Mesenchymal stem cell (in vitro differentiated cells and primary cell): Measurements from ENCODE around the gene CEP104.
"Not testable (repeated sequence)": the region's sequence is repeated elsewhere in the genome, so short reads cannot be mapped to it uniquely, and the experiment has no call there.

Source experiments
- DNase-seq: peaks from one replicate; pipeline ENCODE4 v3.0.0-alpha.2; 2013
- H2AFZ ChIP-seq: one replicate; pipeline ENCODE4 v1.6.1; 2013; ENCODE audit warnings: low read depth, mild to moderate bottlenecking, control low read depth, inconsistent platforms, low read length, moderate library complexity
- H2AK5ac ChIP-seq: 2 replicates; pipeline ENCODE4 v1.6.1; 2013; ENCODE audit warnings: low read length, moderate library complexity, mild to moderate bottlenecking, inconsistent platforms; ENCODE audit not compliant: severe bottlenecking
- H2BK120ac ChIP-seq: one replicate; pipeline ENCODE4 v1.6.1; 2013; ENCODE audit warnings: low read depth, mild to moderate bottlenecking, inconsistent platforms, low read length, moderate library complexity
- H2BK12ac ChIP-seq, 2 experiments: one replicate each; pipeline ENCODE4 v1.6.1; 2013; ENCODE audit warnings: inconsistent platforms in 2 of 2, low read length in 2 of 2, mild to moderate bottlenecking in 2 of 2, moderate library complexity in 2 of 2, control low read depth in 1 of 2
- H2BK15ac ChIP-seq: one replicate; pipeline ENCODE4 v1.6.1; 2013; ENCODE audit warnings: mild to moderate bottlenecking, low read depth, inconsistent platforms; ENCODE audit not compliant: poor library complexity, severe bottlenecking
- H2BK5ac ChIP-seq: 2 replicates; pipeline ENCODE4 v1.6.1; 2013; ENCODE audit warnings: low read depth, mild to moderate bottlenecking, low read length, control low read depth, inconsistent platforms; ENCODE audit not compliant: poor library complexity, severe bottlenecking
- H3K14ac ChIP-seq, 2 experiments: one replicate each; pipeline ENCODE4 v1.6.1; 2013; ENCODE audit warnings: inconsistent platforms in 2 of 2, low read length in 2 of 2, control low read depth in 1 of 2, mild to moderate bottlenecking in 1 of 2, moderate library complexity in 1 of 2
- H3K18ac ChIP-seq, 2 experiments: one replicate each; pipeline ENCODE4 v1.6.1; 2013; ENCODE audit warnings: inconsistent platforms in 2 of 2, low read length in 2 of 2, control low read depth in 1 of 2, low read depth in 1 of 2, mild to moderate bottlenecking in 1 of 2
- H3K23ac ChIP-seq, 2 experiments: one replicate each; pipeline ENCODE4 v1.6.1; 2013; ENCODE audit warnings: inconsistent platforms in 2 of 2, low read length in 2 of 2, mild to moderate bottlenecking in 2 of 2, moderate library complexity in 2 of 2, control low read depth in 1 of 2
- H3K27ac ChIP-seq: 2 replicates; pipeline ENCODE4 v1.5.1; 2013; ENCODE audit warnings: mild to moderate bottlenecking, moderate library complexity, low read length, control low read depth, inconsistent platforms; ENCODE audit not compliant: poor library complexity, severe bottlenecking
- H3K27me3 ChIP-seq, 2 experiments: 2 replicates each; pipeline versions ENCODE4 v1.6.1 to v1.7.0; 2013; ENCODE audit warnings: low read length in 2 of 2, mild to moderate bottlenecking in 2 of 2, moderate library complexity in 2 of 2, control low read depth in 1 of 2, inconsistent platforms in 1 of 2; ENCODE audit not compliant: control insufficient read depth in 1 of 2, insufficient read depth in 1 of 2
- H3K36me3 ChIP-seq, 2 experiments: 2 replicates each; pipeline versions ENCODE4 v1.6.1 to v1.7.0; 2013; ENCODE audit warnings: low read length in 2 of 2, control low read depth in 1 of 2, inconsistent platforms in 1 of 2, low read depth in 1 of 2, mild to moderate bottlenecking in 1 of 2; ENCODE audit not compliant: insufficient read depth in 2 of 2, control insufficient read depth in 1 of 2
- H3K4ac ChIP-seq, 2 experiments: one replicate each; pipeline ENCODE4 v1.6.1; 2013; ENCODE audit warnings: inconsistent platforms in 2 of 2, low read length in 2 of 2, mild to moderate bottlenecking in 2 of 2, moderate library complexity in 2 of 2, control low read depth in 1 of 2, low read depth in 1 of 2
- H3K4me1 ChIP-seq: 2 replicates; pipeline ENCODE4 v1.6.1; 2013; ENCODE audit warnings: low read depth, low read length, control low read depth; ENCODE audit not compliant: control insufficient read depth, insufficient read depth
- H3K4me2 ChIP-seq: 2 replicates; pipeline ENCODE4 v1.6.1; 2013; ENCODE audit warnings: low read length, mild to moderate bottlenecking, inconsistent platforms; ENCODE audit not compliant: poor library complexity, severe bottlenecking
- H3K4me3 ChIP-seq, 2 experiments: 2 replicates each; pipeline versions ENCODE4 v1.5.1 to v1.7.0; 2013; ENCODE audit warnings: low read length in 2 of 2, mild to moderate bottlenecking in 2 of 2, control low read depth in 1 of 2, low read depth in 1 of 2; ENCODE audit not compliant: insufficient read depth in 1 of 2
- H3K79me1 ChIP-seq: replicated peaks from 2 replicates; pipeline ENCODE4 v1.6.1; 2013; ENCODE audit warnings: mild to moderate bottlenecking, control low read depth, low read length, inconsistent platforms; ENCODE audit not compliant: poor library complexity, severe bottlenecking
- H3K9ac ChIP-seq: 2 replicates; pipeline ENCODE4 v1.7.0; 2013; ENCODE audit warnings: mild to moderate bottlenecking, low read length, moderate library complexity
- H3K9me3 ChIP-seq: 2 replicates; pipeline ENCODE4 v1.7.0; 2013; ENCODE audit warnings: mild to moderate bottlenecking, low read length; ENCODE audit not compliant: control insufficient read depth
- H4K8ac ChIP-seq: one replicate; pipeline ENCODE4 v1.6.1; 2013; ENCODE audit warnings: inconsistent platforms, mild to moderate bottlenecking, low read length, moderate library complexity
- H4K91ac ChIP-seq: one replicate; pipeline ENCODE4 v1.6.1; 2013; ENCODE audit warnings: mild to moderate bottlenecking, low read length, inconsistent platforms
- whole genome bisulfite sequencing: methylation state at CpG from one replicate; pipeline ENCODE4 v1.1.7; 2013; ENCODE audit warnings: mixed read lengths; 5-methylcytosine and 5-hydroxymethylcytosine counted together

Gene CEP104

GRCh38 chr1:3809680-3810079, 47.3 kb downstream of the CEP104 start:
- no peak overlapping the region for H3K4ac ChIP-seq
- no peak overlapping the region for H4K91ac ChIP-seq
- H3K4me2 ChIP-seq: no peak overlapping the region
- 94% methylated on average over 7 of the region's 7 CpGs for WGBS
- H3K9ac ChIP-seq: no peak overlapping the region
- H2AK5ac ChIP-seq: no peak overlapping the region
- no peak overlapping the region for H4K8ac ChIP-seq
- DNase-seq: no peak
- no peaks in the 10 kb centered on the region for H3K9me3 ChIP-seq
- peak overlapping the region in 1 of 2 experiments; percentile 12 for H3K18ac ChIP-seq
- H3K27me3 ChIP-seq: peaks cover 6 to 8% of the 10 kb centered on the region in 2 experiments
- peaks cover 8 to 11% of the 10 kb centered on the region in 2 experiments for H3K36me3 ChIP-seq
- no peak overlapping the region for H2BK120ac ChIP-seq
- H2AFZ ChIP-seq: no peak overlapping the region
- H2BK15ac ChIP-seq: no peak overlapping the region
- no peak overlapping the region for H2BK5ac ChIP-seq
- no peak overlapping the region for H2BK12ac ChIP-seq
- H3K14ac ChIP-seq: no peak overlapping the region
- H3K23ac ChIP-seq: no peak overlapping the region
- no peak overlapping the region for H3K4me3 ChIP-seq
- H3K27ac ChIP-seq: no peak overlapping the region
- H3K4me1 ChIP-seq: peaks cover 7% of the 10 kb centered on the region
- H3K79me1 ChIP-seq: no peaks in the 10 kb centered on the region

- H3K4me1 ChIP-seq: peaks cover 7% of the 10 kb centered on the region
- no peaks in the 10 kb centered on the region for H3K79me1 ChIP-seq
- no peak overlapping the region for H2BK12ac ChIP-seq
- no peaks in the 10 kb centered on the region for H3K9me3 ChIP-seq
- no peak overlapping the region for H2BK5ac ChIP-seq
- H3K9ac ChIP-seq: no peak overlapping the region
- H3K36me3 ChIP-seq: no peaks in the 10 kb centered on the region
- no peak overlapping the region for H3K4ac ChIP-seq
- WGBS: 76% methylated on average over 4 of the region's 5 CpGs
- no peak overlapping the region for H4K91ac ChIP-seq
- H3K27ac ChIP-seq: no peak overlapping the region
- no peak overlapping the region for H2BK120ac ChIP-seq
- H2AK5ac ChIP-seq: no peak overlapping the region
- peaks cover 11 to 17% of the 10 kb centered on the region in 2 experiments for H3K27me3 ChIP-seq
- no peak overlapping the region for H3K18ac ChIP-seq
- no peak overlapping the region for H3K14ac ChIP-seq
- no peak overlapping the region for H2AFZ ChIP-seq
- no peak overlapping the region for H3K4me3 ChIP-seq
- DNase-seq: no peak
- H4K8ac ChIP-seq: no peak overlapping the region
- no peak overlapping the region for H3K23ac ChIP-seq
- H2BK15ac ChIP-seq: no peak overlapping the region
- no peak overlapping the region for H3K4me2 ChIP-seq
Measured at GRCh38 chr1:3807769-3808168, 49.2 kb downstream of the CEP104 start.

- no peak overlapping the region for H3K14ac ChIP-seq
- H2AFZ ChIP-seq: no peak overlapping the region
- no peak overlapping the region for H3K4me2 ChIP-seq
- WGBS: 95% methylated on average over 11 of the region's 11 CpGs
- H3K27me3 ChIP-seq: peaks cover 23 to 25% of the 10 kb centered on the region in 2 experiments
- no peak overlapping the region for H3K4me3 ChIP-seq
- H2AK5ac ChIP-seq: no peak overlapping the region
- H3K9ac ChIP-seq: no peak overlapping the region
- H2BK5ac ChIP-seq: no peak overlapping the region
- H3K4ac ChIP-seq: no peak overlapping the region
- no peak overlapping the region for H3K23ac ChIP-seq
- H3K9me3 ChIP-seq: no peaks in the 10 kb centered on the region
- no peaks in the 10 kb centered on the region for H3K36me3 ChIP-seq
- no peak overlapping the region for H2BK15ac ChIP-seq
- H2BK120ac ChIP-seq: no peak overlapping the region
- H3K27ac ChIP-seq: no peak overlapping the region
- peaks cover 1% of the 10 kb centered on the region for H3K4me1 ChIP-seq
- DNase-seq: no peak
- no peak overlapping the region for H4K8ac ChIP-seq
- no peaks in the 10 kb centered on the region for H3K79me1 ChIP-seq
- H2BK12ac ChIP-seq: no peak overlapping the region
- no peak overlapping the region for H3K18ac ChIP-seq
- H4K91ac ChIP-seq: no peak overlapping the region
Measured at GRCh38 chr1:3805038-3805437, 52.0 kb downstream of the CEP104 start.

- not testable (repeated sequence) for H3K14ac ChIP-seq, H2BK120ac ChIP-seq, H3K9me3 ChIP-seq, H3K4ac ChIP-seq, H4K91ac ChIP-seq, H3K4me1 ChIP-seq, H2BK12ac ChIP-seq, H2AK5ac ChIP-seq, H3K18ac ChIP-seq, H3K23ac ChIP-seq, DNase-seq, H2BK5ac ChIP-seq, H2AFZ ChIP-seq, H3K4me2 ChIP-seq, H3K27ac ChIP-seq, H3K79me1 ChIP-seq, H2BK15ac ChIP-seq, H3K9ac ChIP-seq, H3K36me3 ChIP-seq, H4K8ac ChIP-seq
- H3K4me3 ChIP-seq: peak overlapping the region in 1 of 2 experiments; percentile 66
- 73% methylated on average over 7 of the region's 7 CpGs for WGBS
- H3K27me3 ChIP-seq: peaks cover 25 to 26% of the 10 kb centered on the region in 2 experiments
Measured at GRCh38 chr1:3804627-3804944, 52.4 kb downstream of the CEP104 start.
